Inflammatory macrophage treated with lipopolysaccharide for 4 hours (primary cell): ENCODE measurements around the gene HIF1AN.
"Not testable (repeated sequence)": the region's sequence is repeated elsewhere in the genome, so short reads cannot be mapped to it uniquely, and the experiment has no call there.

Experiments used
- DNase-seq: peaks from one replicate; pipeline ENCODE4 v3.0.0-alpha.2; 2020

HIF1AN gene

GRCh38 chr10:100567826-100568225, 32.1 kb downstream of the HIF1AN start:
- no peak for DNase-seq

GRCh38 chr10:100568912-100569311, 33.2 kb downstream of the HIF1AN start:
- no peak for DNase-seq

GRCh38 chr10:100569687-100570481, 34.1 kb downstream of the HIF1AN start:
- DNase-seq, result no peak

DNA sequence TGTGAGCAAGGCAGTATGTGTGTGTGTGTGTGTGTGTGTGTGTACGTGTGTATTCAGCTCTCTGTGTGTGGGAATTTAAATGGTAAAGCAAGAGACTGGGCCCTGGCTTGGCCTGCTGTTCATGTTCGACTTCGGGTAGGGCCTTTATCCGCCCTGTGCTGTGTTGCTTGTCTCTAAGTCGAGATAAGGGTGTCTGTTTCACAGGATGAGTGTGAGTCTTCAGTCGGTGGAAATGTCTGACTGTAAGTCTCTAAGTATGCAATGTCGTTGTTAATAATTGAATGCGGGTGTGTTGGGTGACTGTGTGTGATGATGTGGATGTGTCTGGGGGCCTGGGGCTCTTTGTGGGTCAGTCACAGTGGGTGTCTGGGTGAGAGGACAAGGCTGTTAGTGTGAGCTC, 34.8 kb downstream of the HIF1AN start:
- DNase-seq, result no peak

- no peak for DNase-seq
Measured at GRCh38 chr10:100571084-100571856, 35.5 kb downstream of the HIF1AN start.

DNA sequence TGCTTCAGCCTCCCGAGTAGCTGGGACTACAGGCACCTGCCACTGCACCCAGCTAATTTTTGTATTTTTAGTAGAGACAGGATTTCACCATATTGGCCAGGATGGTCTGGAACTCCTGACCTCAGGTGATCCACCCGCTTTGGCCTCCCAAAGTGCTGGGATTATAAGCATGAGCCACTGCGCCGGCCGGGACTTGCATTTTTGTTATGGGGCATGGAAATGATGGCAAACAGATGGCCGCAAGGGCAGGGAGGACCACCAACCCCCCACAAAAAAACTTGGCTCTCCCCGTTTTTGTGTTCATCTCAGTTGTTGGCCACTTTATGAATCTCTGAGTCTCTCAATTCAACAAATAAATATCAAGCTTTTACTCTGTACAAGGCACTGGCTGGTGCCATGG, 39.4 kb downstream of the HIF1AN start:
- DNase-seq, result not testable (repeated sequence)

DNA sequence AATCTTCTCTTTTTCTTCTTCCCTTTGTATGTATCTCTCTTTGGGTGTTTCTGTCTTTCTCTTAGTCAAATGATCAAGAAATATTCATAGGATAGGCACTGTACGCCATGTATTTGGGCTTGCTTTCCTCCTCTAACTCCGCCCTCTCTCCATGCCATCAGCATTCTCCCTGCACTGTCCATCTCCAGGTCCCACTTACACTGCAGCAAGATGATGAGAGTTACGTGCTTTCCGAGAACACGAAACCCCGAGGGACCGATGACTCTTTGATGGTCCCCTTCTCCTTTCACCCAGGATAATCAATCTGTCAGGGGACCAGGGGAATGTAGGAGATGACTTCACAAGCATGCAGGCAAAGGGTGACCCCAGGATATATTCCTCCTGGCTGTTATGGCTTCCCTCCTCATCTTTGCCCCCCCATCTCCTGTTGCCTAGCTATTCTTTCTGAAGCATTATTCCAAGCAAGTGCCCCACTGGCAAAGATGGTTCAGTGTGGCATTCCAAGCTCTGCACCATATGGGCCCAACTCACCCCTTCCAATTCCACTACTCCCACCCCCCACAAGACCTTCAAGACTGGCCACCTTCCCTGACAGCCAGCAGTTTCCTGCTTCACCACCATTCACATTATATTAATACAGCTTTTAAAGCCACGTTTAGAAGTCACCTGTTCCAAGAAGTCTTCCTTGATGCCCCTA, 40.0 kb downstream of the HIF1AN start:
- DNase-seq, result no peak

GRCh38 chr10:100576282-100576635, 40.5 kb downstream of the HIF1AN start:
- no peak for DNase-seq

- DNase-seq, result peak; percentile 2
Measured at GRCh38 chr10:100579261-100580090, 43.7 kb downstream of the HIF1AN start.

DNA sequence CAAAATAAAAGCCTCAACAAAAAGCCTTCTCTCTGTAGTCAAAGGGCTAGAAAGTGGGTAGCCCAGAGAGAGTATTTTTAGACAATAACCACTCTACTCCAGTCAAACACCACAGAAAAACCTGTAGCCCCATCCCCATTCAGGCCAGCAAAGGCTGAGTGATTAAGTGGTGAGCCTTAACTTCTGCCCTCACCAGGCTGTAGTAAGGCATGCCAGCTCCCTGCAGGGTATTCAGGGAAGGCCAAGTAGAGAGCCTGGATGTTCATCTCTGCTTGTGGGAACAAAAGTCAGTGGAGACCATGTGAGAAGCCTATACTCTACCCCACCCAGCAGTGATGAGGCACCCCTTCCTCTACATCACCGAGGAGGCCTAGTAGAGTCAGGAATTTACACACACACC, 51.2 kb downstream of the HIF1AN start:
- DNase-seq, result no peak

GRCh38 chr10:100598166-100598565, 62.4 kb downstream of the HIF1AN start:
- no peak for DNase-seq

DNA sequence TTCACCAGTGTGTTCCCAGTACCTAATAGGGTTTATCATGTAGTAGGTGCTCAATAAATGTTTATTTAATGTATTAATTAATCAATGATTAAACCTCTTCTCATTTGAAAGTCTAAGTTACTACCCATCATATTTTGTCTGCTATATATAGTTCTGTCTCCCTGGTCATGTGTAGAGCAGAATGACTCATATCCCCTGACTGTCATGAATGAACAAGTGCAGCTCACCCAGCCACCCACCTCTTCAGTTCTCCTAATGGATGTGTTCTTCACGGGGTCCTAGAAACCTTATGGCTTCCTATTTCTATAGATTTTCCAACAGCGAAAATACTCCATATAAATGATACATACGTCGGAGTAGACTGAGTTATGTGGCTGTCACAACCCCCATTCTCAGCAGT, 64.5 kb downstream of the HIF1AN start:
- DNase-seq, result peak; percentile 45

DNA sequence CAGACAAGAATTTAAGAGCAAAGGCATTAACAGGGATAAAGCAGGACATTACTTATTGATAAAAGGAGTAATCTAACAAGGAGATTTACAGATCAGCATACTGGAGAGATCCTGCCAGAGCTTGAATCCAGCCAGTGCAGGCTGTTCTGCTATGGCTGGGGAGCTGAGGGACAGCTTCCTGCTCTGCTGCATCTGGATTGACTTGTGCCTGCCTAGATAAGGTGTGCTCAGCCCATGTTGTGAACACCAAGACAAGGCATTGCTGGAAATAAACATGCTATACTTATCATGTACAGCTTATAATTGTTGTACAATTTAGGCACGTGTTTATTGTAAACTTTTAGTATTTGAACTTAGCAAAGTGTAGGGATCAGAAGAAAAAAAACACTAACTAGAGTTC, 71.7 kb downstream of the HIF1AN start:
- DNase-seq, result no peak
